HEK293 (cell line): ENCODE measurements around the gene TRAP1.

Source experiments
- SP2 ChIP-seq: fragments of 450-650 bp; formaldehyde crosslinking; IDR thresholded peaks from 2 replicates; pipeline ENCODE4 v1.5.1; 2016; ENCODE audit warnings: missing biosample characterization, missing genetic modification characterization
- TRIM28 ChIP-seq: IDR thresholded peaks from 2 replicates; pipeline ENCODE4 v1.6.1; 2011; ENCODE audit warnings: low read length, control low read depth, borderline replicate concordance
- ZFP37 ChIP-seq: fragments of 450-650 bp; formaldehyde crosslinking; IDR thresholded peaks from 2 replicates; pipeline ENCODE4 v1.5.1; 2016; ENCODE audit warnings: missing biosample characterization, missing genetic modification characterization
- ZNF114 ChIP-seq: fragments of 450-650 bp; formaldehyde crosslinking; IDR thresholded peaks from 2 replicates; pipeline ENCODE4 v1.5.0; 2017; ENCODE audit warnings: missing biosample characterization, missing genetic modification characterization
- ZNF571 ChIP-seq: fragments of 450-650 bp; formaldehyde crosslinking; IDR thresholded peaks from 2 replicates; pipeline ENCODE4 v1.5.0; 2017; ENCODE audit warnings: missing biosample characterization, missing genetic modification characterization
- ZNF658 ChIP-seq: fragments of 450-650 bp; formaldehyde crosslinking; IDR thresholded peaks from 2 replicates; pipeline ENCODE4; 2016; ENCODE audit warnings: missing biosample characterization, missing genetic modification characterization
- TF ChIP-seq, protein P1 (sequence below): fragments of 450-650 bp; formaldehyde crosslinking; IDR thresholded peaks from 2 replicates; pipeline ENCODE4 v1.5.1; 2016; ENCODE audit warnings: missing biosample characterization, missing genetic modification characterization

DNA sequence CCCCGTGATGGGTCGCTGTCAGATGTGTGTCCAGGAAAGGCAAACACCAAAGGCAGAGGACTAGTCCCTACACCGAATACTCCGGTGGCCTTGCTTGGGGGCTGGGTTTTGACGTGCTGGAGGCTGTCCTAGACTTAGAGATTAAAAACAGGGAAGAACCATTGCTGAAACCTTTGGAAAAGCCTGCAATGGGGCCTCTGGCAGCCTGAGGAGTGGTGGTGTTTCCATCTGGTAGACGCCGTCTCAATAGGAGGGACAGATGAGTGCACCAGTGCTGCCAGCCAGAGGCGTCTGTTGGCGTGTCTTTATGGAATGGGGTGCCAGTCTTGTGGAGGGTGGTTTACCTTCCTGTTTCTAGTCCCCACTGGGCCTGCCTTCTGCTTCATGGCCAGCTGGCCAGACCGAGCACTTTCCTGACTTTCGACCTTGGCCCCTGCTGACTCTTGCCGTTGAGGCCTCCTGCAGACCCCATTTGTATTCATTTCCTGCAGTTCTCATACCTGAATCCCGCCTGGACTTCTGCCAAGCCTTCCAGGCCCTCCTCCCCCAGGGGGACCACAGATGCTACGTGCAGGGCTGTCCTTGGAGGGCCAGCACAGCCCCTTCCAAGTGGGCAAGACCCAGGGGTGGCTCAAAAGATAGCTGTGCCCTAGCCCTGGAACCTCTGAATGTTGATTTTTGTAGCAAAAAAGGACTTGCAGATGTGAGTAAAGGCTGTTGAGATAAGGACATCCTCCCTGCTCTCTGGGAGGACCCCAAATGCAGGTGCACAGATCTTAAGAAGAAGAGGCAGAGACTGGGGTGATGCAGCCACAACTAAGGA is 64.7 kb downstream of the TRAP1 start:
- TF ChIP-seq ZNF114 (tag by site-specific recombination) (no peak), ZNF571 (tag by site-specific recombination) (no peak), TRIM28 (no peak), ZFP37 (no peak), ZNF658 (tag by site-specific recombination) (no peak), SP2 (tag by site-specific recombination) (no peak)
- TF ChIP-seq, protein P1, sequence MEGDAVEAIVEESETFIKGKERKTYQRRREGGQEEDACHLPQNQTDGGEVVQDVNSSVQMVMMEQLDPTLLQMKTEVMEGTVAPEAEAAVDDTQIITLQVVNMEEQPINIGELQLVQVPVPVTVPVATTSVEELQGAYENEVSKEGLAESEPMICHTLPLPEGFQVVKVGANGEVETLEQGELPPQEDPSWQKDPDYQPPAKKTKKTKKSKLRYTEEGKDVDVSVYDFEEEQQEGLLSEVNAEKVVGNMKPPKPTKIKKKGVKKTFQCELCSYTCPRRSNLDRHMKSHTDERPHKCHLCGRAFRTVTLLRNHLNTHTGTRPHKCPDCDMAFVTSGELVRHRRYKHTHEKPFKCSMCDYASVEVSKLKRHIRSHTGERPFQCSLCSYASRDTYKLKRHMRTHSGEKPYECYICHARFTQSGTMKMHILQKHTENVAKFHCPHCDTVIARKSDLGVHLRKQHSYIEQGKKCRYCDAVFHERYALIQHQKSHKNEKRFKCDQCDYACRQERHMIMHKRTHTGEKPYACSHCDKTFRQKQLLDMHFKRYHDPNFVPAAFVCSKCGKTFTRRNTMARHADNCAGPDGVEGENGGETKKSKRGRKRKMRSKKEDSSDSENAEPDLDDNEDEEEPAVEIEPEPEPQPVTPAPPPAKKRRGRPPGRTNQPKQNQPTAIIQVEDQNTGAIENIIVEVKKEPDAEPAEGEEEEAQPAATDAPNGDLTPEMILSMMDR (tag by site-specific recombination), result no peak
